Epidermal melanocyte (primary cell): ENCODE data around the gene HSPA1A.
"Not testable (repeated sequence)": the region's sequence is repeated elsewhere in the genome, so short reads cannot be mapped to it uniquely, and the experiment has no call there.

Source experiments
- DNase-seq: peaks from one replicate; pipeline ENCODE4 v3.0.0; 2011; ENCODE audit warnings: low spot score; ENCODE audit not compliant: insufficient read length

Gene HSPA1A

DNA sequence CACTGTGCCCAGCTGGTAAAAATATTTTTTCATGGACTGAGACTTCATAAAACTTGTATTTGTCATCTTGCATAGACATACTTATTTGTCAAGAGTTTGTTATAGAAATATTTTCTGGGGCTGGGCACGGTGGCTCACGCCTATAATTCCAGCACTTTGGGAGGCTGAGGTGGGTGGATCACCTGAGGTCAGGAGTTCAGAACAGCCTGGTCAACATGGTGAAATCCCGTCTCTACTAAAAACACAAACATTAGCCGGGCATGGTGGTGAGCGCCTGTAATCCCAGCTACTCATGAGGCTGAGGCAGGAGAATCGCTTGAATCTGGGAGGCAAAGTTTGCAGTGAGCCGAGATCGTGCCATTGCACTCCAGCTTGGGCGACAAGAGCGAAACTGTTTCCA is 6.7 kb upstream of the HSPA1A start:
- DNase-seq = not testable (repeated sequence)

- DNase-seq = no peak
These were observed 3.7 kb upstream of the HSPA1A start for GRCh38 chr6:31811645-31812044.

DNA sequence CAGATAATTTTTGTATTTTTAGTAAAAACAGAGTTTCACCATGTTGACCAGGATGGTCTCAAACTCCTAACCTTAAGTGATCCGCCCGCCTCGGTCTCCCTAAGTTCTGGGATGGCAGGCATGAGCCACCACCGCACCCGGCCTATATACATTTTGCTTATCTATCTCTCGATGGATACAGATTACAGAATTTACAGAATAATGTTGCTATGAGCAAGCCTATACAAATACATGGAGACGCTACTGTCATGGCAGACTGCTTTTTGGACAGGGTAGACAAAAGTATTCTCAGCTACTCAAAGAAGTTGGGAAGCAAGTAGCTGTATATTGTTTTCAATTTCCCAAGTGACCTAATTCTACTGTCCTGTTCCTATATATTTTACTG is 1.9 kb upstream of the HSPA1A start:
- no peak for DNase-seq

GRCh38 chr6:31814677-31815024 is 692 bp upstream of the HSPA1A start:
- peak; percentile 88 for DNase-seq

DNA sequence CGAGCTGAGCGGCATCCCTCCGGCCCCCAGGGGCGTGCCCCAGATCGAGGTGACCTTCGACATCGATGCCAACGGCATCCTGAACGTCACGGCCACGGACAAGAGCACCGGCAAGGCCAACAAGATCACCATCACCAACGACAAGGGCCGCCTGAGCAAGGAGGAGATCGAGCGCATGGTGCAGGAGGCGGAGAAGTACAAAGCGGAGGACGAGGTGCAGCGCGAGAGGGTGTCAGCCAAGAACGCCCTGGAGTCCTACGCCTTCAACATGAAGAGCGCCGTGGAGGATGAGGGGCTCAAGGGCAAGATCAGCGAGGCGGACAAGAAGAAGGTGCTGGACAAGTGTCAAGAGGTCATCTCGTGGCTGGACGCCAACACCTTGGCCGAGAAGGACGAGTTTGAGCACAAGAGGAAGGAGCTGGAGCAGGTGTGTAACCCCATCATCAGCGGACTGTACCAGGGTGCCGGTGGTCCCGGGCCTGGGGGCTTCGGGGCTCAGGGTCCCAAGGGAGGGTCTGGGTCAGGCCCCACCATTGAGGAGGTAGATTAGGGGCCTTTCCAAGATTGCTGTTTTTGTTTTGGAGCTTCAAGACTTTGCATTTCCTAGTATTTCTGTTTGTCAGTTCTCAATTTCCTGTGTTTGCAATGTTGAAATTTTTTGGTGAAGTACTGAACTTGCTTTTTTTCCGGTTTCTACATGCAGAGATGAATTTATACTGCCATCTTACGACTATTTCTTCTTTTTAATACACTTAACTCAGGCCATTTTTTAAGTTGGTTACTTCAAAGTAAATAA is 2.0 kb downstream of the HSPA1A start:
- DNase-seq = not testable (repeated sequence)

DNA sequence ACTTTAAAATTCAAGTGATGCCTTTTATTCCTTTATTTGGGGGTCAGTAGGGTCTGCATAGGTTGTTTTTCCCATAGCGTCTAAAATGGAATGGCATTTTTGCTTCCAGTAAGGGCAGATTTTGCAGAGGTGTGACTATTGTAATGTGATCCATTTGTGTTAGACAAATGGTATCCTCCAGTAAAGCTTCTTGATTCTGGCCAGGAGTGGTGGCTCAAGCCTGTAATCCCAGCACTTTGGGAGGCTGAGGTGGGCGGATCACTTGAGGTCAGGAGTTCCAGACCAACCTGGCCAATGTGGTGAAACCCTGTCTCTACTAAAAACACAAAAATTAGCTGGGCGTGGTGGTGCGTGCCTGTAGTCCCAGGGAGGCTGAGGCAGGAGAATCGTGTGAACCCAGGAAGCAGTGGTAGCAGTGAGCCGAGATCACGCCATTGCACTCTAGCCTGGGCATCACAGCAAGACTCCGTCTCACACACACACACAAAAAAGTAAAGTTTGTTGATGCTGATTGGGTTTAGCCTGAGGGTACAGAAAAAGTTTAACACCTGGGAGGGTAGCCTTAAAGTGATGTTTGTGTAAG is 2.7 kb downstream of the HSPA1A start:
- not testable (repeated sequence) for DNase-seq

DNA sequence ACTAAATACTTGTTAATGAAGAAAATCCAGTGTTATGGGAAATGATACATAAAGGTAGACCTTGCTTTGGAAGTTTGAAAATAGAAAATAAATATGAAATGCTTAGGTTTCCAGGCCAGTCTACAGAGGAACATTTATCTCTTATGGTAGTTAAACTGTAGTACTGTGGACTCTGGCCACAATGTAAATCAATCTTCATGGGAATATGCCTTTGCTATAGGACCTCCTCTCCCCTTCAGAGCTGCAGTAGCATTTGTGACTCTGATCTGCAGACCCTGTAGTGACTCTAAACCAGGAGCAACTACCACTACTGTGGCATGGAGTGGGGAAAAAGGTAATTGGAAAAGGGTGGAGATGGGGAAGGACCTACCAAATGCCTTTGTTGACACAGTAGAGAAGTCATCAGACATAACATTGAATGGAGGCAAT is 4.5 kb downstream of the HSPA1A start:
- DNase-seq = no peak

DNA sequence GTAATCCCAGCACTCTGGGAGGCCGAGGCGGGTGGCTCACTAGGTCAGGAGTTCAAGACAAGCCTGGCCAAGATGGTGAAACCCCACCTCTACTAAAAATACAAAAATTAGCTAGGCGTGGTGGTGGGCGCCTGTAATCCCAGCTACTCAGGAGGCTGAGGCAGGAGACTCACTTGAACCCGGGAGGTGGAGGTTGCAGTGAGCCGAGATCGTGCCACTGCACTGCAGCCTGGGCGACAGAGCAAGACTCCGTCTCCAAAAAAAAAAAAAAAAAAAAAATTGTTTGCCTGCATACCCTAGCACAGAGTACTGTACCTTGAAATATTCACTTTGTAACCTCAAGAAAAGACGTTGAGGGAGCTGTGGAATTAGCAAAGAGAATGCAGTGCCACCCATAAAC is 5.1 kb downstream of the HSPA1A start:
- DNase-seq = not testable (repeated sequence)

- no peak for DNase-seq
These were observed 6.1 kb downstream of the HSPA1A start for GRCh38 chr6:31821301-31822035.

- no peak for DNase-seq
These were observed 6.9 kb downstream of the HSPA1A start for GRCh38 chr6:31822036-31822821.

DNA sequence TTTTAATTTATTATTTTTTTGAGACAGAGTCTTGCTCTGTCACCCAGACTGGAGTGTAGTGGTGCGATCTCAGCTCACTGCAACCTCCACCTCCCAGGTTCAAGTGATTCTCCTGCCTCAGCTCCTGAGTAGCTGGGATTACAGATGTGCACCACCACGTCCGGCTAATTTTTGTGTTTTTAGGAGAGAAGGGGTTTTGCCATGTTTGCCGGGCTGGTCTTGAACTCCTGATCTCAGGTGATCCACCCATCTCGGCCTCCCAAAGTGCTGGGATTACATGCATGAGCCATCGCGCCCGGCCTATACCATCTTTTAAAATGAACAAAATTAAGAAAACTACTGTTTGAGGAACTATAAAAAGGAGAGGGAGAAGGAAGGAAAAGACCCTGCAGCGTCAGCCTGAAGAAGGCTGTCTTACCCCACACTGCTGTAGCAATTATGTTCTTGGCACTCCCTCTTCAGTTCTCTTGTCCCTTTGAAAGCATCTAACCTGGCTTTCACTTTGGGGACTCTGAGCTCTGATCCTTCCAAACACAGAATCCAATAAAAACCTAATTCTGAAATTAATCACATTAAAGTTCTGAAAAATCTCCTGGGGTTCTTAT is 8.4 kb downstream of the HSPA1A start:
- not testable (repeated sequence) for DNase-seq

DNA sequence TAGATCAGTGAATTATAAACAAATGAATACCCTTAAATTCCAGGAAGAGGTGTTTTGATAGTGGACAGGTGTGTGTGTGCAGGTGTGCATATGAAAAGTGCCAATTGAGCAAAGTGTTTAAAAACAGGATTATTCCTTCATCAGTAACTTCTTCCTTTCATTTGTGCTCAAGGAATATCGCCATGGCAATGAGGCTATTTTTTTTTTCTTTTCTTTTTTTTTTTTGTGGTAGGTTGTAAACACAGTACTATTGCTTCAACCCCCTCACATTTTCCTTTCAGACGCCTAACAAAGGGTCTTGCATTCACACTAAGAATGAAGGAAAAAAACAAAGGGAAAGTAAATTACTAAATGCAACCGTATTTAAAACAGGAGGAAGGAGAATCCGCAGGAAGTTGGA is 10.2 kb downstream of the HSPA1A start:
- DNase-seq = no peak

- peak; percentile 68 for DNase-seq
These were observed 11.5 kb downstream of the HSPA1A start for GRCh38 chr6:31826793-31827285.

- peak; percentile 95 for DNase-seq
These were observed 12.1 kb downstream of the HSPA1A start, which contains the start of gene HSPA1B for GRCh38 chr6:31827286-31828079. Gene HSPA1B (plus strand): TSS chr6:31827738. CDS start chr6:31827951, 213 bp downstream.

DNA sequence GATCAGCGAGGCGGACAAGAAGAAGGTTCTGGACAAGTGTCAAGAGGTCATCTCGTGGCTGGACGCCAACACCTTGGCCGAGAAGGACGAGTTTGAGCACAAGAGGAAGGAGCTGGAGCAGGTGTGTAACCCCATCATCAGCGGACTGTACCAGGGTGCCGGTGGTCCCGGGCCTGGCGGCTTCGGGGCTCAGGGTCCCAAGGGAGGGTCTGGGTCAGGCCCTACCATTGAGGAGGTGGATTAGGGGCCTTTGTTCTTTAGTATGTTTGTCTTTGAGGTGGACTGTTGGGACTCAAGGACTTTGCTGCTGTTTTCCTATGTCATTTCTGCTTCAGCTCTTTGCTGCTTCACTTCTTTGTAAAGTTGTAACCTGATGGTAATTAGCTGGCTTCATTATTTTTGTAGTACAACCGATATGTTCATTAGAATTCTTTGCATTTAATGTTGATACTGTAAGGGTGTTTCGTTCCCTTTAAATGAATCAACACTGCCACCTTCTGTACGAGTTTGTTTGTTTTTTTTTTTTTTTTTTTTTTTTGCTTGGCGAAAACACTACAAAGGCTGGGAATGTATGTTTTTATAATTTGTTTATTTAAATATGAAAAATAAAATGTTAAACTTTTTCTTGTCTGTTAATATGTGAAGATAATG is 14.4 kb downstream of the HSPA1A start:
- DNase-seq = no peak

GRCh38 chr6:31830886-31831335 is 15.6 kb downstream of the HSPA1A start:
- DNase-seq = no peak

- DNase-seq = no peak
These were observed 16.2 kb downstream of the HSPA1A start for GRCh38 chr6:31831350-31832215.
